ENCODE measurements around the gene SHC3.

Gene SHC3

DNA sequence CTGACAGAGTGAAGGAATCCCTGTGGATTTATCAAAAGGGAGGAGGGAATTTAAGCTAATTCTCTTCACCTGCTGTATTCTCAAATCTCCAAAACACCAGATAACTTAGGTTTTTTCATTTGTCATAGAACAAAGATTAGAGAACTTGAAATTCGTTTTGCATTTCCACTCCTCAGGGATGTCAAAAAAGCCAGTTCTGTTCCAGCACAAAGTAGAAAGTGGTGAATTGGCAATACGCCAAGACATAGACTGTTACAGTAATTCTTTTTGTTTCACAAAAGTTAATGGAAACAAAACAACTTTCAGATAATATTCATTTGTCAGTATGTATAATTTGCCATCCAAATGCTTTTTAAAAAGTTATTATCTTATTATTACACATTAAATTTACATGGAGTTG lies 172.4 kb downstream of the SHC3 start:
- DNase-seq, result peak in 1 of 3 donors; percentile 11
- no peaks in the 10 kb centered on the region for H3K36me3 ChIP-seq (ENCODE audit: control insufficient read depth in 4 of 4, insufficient read depth in 4 of 4, low read length in 3 of 4)
- 60% methylated on average over 1 of the region's 2 CpGs for WGBS (ENCODE audit: insufficient coverage)
- CTCF ChIA-PET, result no interaction called here
- H3K4me1 ChIP-seq (ENCODE audit: control extremely low read depth in 1 of 4, control insufficient read depth in 4 of 4, insufficient read depth in 4 of 4, low read length in 3 of 4), result no peaks in the 10 kb centered on the region
- H3K27ac ChIP-seq (ENCODE audit: insufficient read depth in 1 of 2, low read depth in 1 of 2, low read length in 2 of 2, poor library complexity in 1 of 2, severe bottlenecking in 2 of 2), result no peak overlapping the region
- POLR2A ChIA-PET, result no interaction called here
- peaks cover 0 to 36% (median 9%) of the 10 kb centered on the region in 5 experiments for H3K27me3 ChIP-seq (replicated peaks in 2 of 5; ENCODE audit: control insufficient read depth in 4 of 5, insufficient read depth in 5 of 5, low read length in 4 of 5)
- no peaks in the 10 kb centered on the region for H3K9me3 ChIP-seq (ENCODE audit: control extremely low read depth in 1 of 5, control insufficient read depth in 4 of 5, insufficient read depth in 2 of 5, low read depth in 1 of 5, low read length in 4 of 5)
- H3K4me3 ChIP-seq (ENCODE audit: control insufficient read depth in 1 of 7, extremely low read depth in 1 of 7, insufficient read depth in 4 of 7, low read depth in 2 of 7, low read length in 6 of 7), result no peak overlapping the region

DNA sequence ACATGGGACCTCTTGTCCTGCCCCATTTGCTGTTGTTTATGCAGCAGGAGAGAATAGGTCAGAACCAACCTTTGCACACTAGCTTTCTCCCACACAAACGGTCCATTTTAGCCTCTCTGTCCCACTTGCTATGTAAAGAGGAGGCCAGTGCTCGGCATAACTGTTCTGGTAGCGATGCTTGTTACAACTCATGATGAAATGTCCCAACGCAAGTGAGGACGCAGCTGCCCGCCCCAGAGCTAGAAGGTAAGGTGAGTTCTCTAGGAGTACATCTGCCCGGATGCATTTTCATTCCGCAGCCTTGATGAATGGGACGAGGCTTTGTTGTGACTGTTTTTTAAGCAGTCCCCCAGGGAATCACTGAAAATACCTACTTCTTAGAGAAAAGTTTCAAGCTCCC lies 173.3 kb downstream of the SHC3 start:
- Histone ChIP-seq H3K9me3 (ENCODE audit: control extremely low read depth in 1 of 5, control insufficient read depth in 4 of 5, insufficient read depth in 2 of 5, low read depth in 1 of 5, low read length in 4 of 5) (no peaks in the 10 kb centered on the region), H3K36me3 (ENCODE audit: control insufficient read depth in 4 of 4, insufficient read depth in 4 of 4, low read length in 3 of 4) (no peaks in the 10 kb centered on the region), H3K27me3 (replicated peaks in 2 of 5; ENCODE audit: control insufficient read depth in 4 of 5, insufficient read depth in 5 of 5, low read length in 4 of 5) (peaks cover 0 to 37% (median 9%) of the 10 kb centered on the region in 5 experiments), H3K27ac (ENCODE audit: insufficient read depth in 1 of 2, low read depth in 1 of 2, low read length in 2 of 2, poor library complexity in 1 of 2, severe bottlenecking in 2 of 2) (no peak overlapping the region), H3K4me1 (ENCODE audit: control extremely low read depth in 1 of 4, control insufficient read depth in 4 of 4, insufficient read depth in 4 of 4, low read length in 3 of 4) (peaks cover 0 to 5% (median 1%) of the 10 kb centered on the region in 4 experiments), H3K4me3 (ENCODE audit: control insufficient read depth in 1 of 7, extremely low read depth in 1 of 7, insufficient read depth in 4 of 7, low read depth in 2 of 7, low read length in 6 of 7) (no peak overlapping the region)
- POLR2A ChIA-PET, result interaction anchor here (0.6 kb wide), 1 partner anchor 60 kb away, joined by 4 read pairs; no protein-coding TSS in a partner anchor
- WGBS (ENCODE audit: insufficient coverage), result 93% methylated on average over 9 of the region's 9 CpGs
- no peak for DNase-seq
- CTCF ChIA-PET, result interaction anchor here (0.9 kb wide), 1 partner anchor 17 kb away, joined by 3 read pairs; no protein-coding TSS in a partner anchor

DNA sequence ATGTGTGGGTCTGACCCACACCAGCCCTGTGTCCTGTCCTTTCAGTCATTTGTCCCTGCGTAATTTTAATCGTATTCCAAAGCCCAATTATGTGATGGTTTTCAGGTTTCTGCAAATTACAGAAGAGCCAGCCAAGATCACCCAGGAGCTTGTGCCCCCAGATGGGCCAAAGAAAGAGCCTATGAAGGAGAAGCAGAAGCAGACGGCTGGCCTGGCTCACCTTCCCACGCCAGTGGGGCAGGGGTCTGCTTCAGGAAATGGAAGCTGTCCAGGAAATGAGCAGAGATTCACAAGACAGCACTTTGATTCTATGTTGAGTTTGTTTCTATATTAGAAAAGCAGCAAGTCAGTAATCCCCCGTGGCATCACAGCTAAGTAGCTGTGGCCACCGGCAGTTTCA lies 175.6 kb downstream of the SHC3 start:
- Histone ChIP-seq H3K27ac (ENCODE audit: insufficient read depth in 1 of 2, low read depth in 1 of 2, low read length in 2 of 2, poor library complexity in 1 of 2, severe bottlenecking in 2 of 2) (no peak overlapping the region), H3K4me3 (ENCODE audit: control insufficient read depth in 1 of 7, extremely low read depth in 1 of 7, insufficient read depth in 4 of 7, low read depth in 2 of 7, low read length in 6 of 7) (no peak overlapping the region), H3K36me3 (ENCODE audit: control insufficient read depth in 4 of 4, insufficient read depth in 4 of 4, low read length in 3 of 4) (no peaks in the 10 kb centered on the region), H3K9me3 (ENCODE audit: control extremely low read depth in 1 of 5, control insufficient read depth in 4 of 5, insufficient read depth in 2 of 5, low read depth in 1 of 5, low read length in 4 of 5) (no peaks in the 10 kb centered on the region), H3K27me3 (replicated peaks in 2 of 5; ENCODE audit: control insufficient read depth in 4 of 5, insufficient read depth in 5 of 5, low read length in 4 of 5) (peaks cover 0 to 37% (median 9%) of the 10 kb centered on the region in 5 experiments), H3K4me1 (ENCODE audit: control extremely low read depth in 1 of 4, control insufficient read depth in 4 of 4, insufficient read depth in 4 of 4, low read length in 3 of 4) (peaks cover 0 to 5% (median 1%) of the 10 kb centered on the region in 4 experiments)
- DNase-seq, result no peak
- ChIA-PET POLR2A (no interaction called here), CTCF (no interaction called here)
- 97% methylated on average over 4 of the region's 6 CpGs for WGBS (ENCODE audit: insufficient coverage)

DNA sequence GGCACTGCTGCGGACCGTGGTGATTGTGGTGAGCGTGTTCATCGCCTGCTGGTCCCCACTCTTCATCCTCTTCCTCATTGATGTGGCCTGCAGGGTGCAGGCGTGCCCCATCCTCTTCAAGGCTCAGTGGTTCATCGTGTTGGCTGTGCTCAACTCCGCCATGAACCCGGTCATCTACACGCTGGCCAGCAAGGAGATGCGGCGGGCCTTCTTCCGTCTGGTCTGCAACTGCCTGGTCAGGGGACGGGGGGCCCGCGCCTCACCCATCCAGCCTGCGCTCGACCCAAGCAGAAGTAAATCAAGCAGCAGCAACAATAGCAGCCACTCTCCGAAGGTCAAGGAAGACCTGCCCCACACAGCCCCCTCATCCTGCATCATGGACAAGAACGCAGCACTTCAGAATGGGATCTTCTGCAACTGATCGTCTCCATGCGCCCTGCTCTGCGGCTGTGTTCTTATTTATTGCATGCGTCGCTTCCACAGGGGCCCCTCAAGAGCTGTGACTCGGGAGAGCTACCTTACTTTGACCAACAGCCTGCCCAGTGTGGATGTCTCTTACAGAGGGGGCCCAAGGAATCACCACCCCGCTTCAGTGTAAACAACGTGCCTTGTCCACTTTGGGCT lies 176.6 kb downstream of the SHC3 start:
- H3K27ac ChIP-seq (ENCODE audit: insufficient read depth in 1 of 2, low read depth in 1 of 2, low read length in 2 of 2, poor library complexity in 1 of 2, severe bottlenecking in 2 of 2), result no peak overlapping the region
- no peaks in the 10 kb centered on the region for H3K36me3 ChIP-seq (ENCODE audit: control insufficient read depth in 4 of 4, insufficient read depth in 4 of 4, low read length in 3 of 4)
- peaks cover 0 to 5% (median 1%) of the 10 kb centered on the region in 4 experiments for H3K4me1 ChIP-seq (ENCODE audit: control extremely low read depth in 1 of 4, control insufficient read depth in 4 of 4, insufficient read depth in 4 of 4, low read length in 3 of 4)
- no peak overlapping the region for H3K4me3 ChIP-seq (ENCODE audit: control insufficient read depth in 1 of 7, extremely low read depth in 1 of 7, insufficient read depth in 4 of 7, low read depth in 2 of 7, low read length in 6 of 7)
- WGBS (ENCODE audit: insufficient coverage), result 95% methylated on average over 22 of the region's 27 CpGs
- DNase-seq, result no peak
- H3K9me3 ChIP-seq (ENCODE audit: control extremely low read depth in 1 of 5, control insufficient read depth in 4 of 5, insufficient read depth in 2 of 5, low read depth in 1 of 5, low read length in 4 of 5), result no peaks in the 10 kb centered on the region
- peaks cover 0 to 37% (median 6%) of the 10 kb centered on the region in 5 experiments for H3K27me3 ChIP-seq (replicated peaks in 2 of 5; ENCODE audit: control insufficient read depth in 4 of 5, insufficient read depth in 5 of 5, low read length in 4 of 5)
- CTCF ChIA-PET, result interaction anchor here (1.4 kb wide), 1 partner anchor 825 kb away, joined by 4 read pairs; no protein-coding TSS in a partner anchor
- POLR2A ChIA-PET, result no interaction called here

DNA sequence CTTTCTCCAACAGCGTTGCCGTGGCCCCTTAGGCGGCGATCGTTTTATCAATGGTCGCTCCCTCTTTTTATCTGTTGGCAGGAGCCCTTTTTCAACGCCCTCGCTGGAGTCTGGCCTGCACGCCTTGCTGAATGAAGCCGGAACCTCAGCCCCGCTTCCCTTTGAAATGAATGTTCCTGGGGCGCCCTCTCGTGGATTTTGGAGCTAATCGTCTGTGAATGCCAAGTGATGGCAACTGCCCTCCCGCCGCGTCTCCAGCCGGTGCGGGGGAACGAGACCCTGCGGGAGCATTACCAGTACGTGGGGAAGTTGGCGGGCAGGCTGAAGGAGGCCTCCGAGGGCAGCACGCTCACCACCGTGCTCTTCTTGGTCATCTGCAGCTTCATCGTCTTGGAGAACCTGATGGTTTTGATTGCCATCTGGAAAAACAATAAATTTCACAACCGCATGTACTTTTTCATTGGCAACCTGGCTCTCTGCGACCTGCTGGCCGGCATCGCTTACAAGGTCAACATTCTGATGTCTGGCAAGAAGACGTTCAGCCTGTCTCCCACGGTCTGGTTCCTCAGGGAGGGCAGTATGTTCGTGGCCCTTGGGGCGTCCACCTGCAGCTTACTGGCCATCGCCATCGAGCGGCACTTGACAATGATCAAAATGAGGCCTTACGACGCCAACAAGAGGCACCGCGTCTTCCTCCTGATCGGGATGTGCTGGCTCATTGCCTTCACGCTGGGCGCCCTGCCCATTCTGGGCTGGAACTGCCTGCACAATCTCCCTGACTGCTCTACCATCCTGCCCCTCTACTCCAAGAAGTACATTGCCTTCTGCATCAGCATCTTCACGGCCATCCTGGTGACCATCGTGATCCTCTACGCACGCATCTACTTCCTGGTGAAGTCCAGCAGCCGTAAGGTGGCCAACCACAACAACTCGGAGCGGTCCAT lies 177.4 kb downstream of the SHC3 start:
- H3K36me3 ChIP-seq (ENCODE audit: control insufficient read depth in 4 of 4, insufficient read depth in 4 of 4, low read length in 3 of 4), result no peaks in the 10 kb centered on the region
- H3K4me3 ChIP-seq (ENCODE audit: control insufficient read depth in 1 of 7, extremely low read depth in 1 of 7, insufficient read depth in 4 of 7, low read depth in 2 of 7, low read length in 6 of 7), result peak overlapping the region in 1 of 7 experiments; percentile 45
- WGBS (ENCODE audit: insufficient coverage), result 41% methylated on average over 52 of the region's 52 CpGs
- ChIA-PET POLR2A (interaction anchor here (0.6 kb wide), 1 partner anchor 1065 kb away, joined by 3 read pairs; no protein-coding TSS in a partner anchor), CTCF (interaction anchor here (0.6 to 1.4 kb wide), 5 partner anchors 9 to 1782 kb away, joined by 3 to 4 read pairs (median 4); no protein-coding TSS in a partner anchor)
- peaks cover 0 to 5% (median 1%) of the 10 kb centered on the region in 4 experiments for H3K4me1 ChIP-seq (ENCODE audit: control extremely low read depth in 1 of 4, control insufficient read depth in 4 of 4, insufficient read depth in 4 of 4, low read length in 3 of 4)
- DNase-seq, result peak; percentile 80 to 88 (median 84)
- H3K9me3 ChIP-seq (ENCODE audit: control extremely low read depth in 1 of 5, control insufficient read depth in 4 of 5, insufficient read depth in 2 of 5, low read depth in 1 of 5, low read length in 4 of 5), result no peaks in the 10 kb centered on the region
- peaks cover 0 to 41% (median 6%) of the 10 kb centered on the region in 5 experiments for H3K27me3 ChIP-seq (replicated peaks in 2 of 5; ENCODE audit: control insufficient read depth in 4 of 5, insufficient read depth in 5 of 5, low read length in 4 of 5)
- no peak overlapping the region for H3K27ac ChIP-seq (ENCODE audit: insufficient read depth in 1 of 2, low read depth in 1 of 2, low read length in 2 of 2, poor library complexity in 1 of 2, severe bottlenecking in 2 of 2)

DNA sequence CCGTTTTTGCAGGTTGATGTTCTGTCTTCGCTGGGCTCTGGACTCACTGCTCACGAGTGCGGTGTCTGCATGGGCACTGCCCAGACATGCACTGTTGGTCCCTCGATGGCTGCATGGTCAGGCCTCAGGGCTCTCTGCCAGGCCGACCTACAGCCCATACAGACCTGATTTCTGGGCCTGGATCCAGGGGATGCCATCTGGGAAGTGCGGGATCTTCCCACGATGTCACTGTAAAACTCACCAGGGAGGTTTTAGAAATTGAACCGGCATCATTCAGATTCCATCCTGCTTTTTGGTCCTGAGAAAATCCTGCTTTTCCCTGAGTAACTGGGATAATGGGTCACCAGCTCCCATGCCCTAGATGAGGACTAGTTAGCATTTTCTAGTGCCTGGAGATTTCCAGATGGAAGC lies 178.2 kb downstream of the SHC3 start:
- POLR2A ChIA-PET, result no interaction called here
- Histone ChIP-seq H3K4me1 (ENCODE audit: control extremely low read depth in 1 of 4, control insufficient read depth in 4 of 4, insufficient read depth in 4 of 4, low read length in 3 of 4) (peaks cover 0 to 5% (median 1%) of the 10 kb centered on the region in 4 experiments), H3K27me3 (replicated peaks in 2 of 5; ENCODE audit: control insufficient read depth in 4 of 5, insufficient read depth in 5 of 5, low read length in 4 of 5) (peaks cover 0 to 45% (median 6%) of the 10 kb centered on the region in 5 experiments), H3K27ac (ENCODE audit: insufficient read depth in 1 of 2, low read depth in 1 of 2, low read length in 2 of 2, poor library complexity in 1 of 2, severe bottlenecking in 2 of 2) (no peak overlapping the region), H3K4me3 (ENCODE audit: control insufficient read depth in 1 of 7, extremely low read depth in 1 of 7, insufficient read depth in 4 of 7, low read depth in 2 of 7, low read length in 6 of 7) (no peak overlapping the region), H3K36me3 (ENCODE audit: control insufficient read depth in 4 of 4, insufficient read depth in 4 of 4, low read length in 3 of 4) (no peaks in the 10 kb centered on the region), H3K9me3 (ENCODE audit: control extremely low read depth in 1 of 5, control insufficient read depth in 4 of 5, insufficient read depth in 2 of 5, low read depth in 1 of 5, low read length in 4 of 5) (no peaks in the 10 kb centered on the region)
- DNase-seq, result no peak
- WGBS (ENCODE audit: insufficient coverage), result 98% methylated on average over 9 of the region's 9 CpGs
- CTCF ChIA-PET, result interaction anchor here (1.0 to 1.4 kb wide), 3 partner anchors 405 to 823 kb away, joined by 4 read pairs; no protein-coding TSS in a partner anchor

Measured in common myeloid progenitor, CD34-positive (primary cell).